Colonic mucosa (tissue), 4 donors: Measurements from ENCODE around the gene SEC24D. TPM values are rescaled to one million over a fixed set of nuclear protein-coding genes. Genes with fewer than 3 reads are reported as not detected.

ENCODE experiments used
- DNase-seq: peaks from one replicate; pipeline ENCODE4 v3.0.0-alpha.2; 2020
- H3K27ac ChIP-seq: fragments of 200-600 bp; one replicate; pipeline ENCODE4 v1.8.0; 2021
- H3K27me3 ChIP-seq: fragments of 200-600 bp; one replicate; pipeline ENCODE4 v1.8.0; 2021
- H3K36me3 ChIP-seq: fragments of 200-600 bp; one replicate; pipeline ENCODE4 v1.8.0; 2021
- H3K4me1 ChIP-seq: fragments of 200-600 bp; one replicate; pipeline ENCODE4 v1.8.0; 2021; ENCODE audit warnings: mild to moderate bottlenecking
- H3K4me3 ChIP-seq: fragments of 200-600 bp; one replicate; pipeline ENCODE4 v1.8.0; 2021
- H3K9ac ChIP-seq, 2 donors: one replicate each; pipeline ENCODE4 v1.7.0; 2013; ENCODE audit warnings: control low read depth in 2 of 2, low read depth in 2 of 2, low read length in 2 of 2
- H3K9me3 ChIP-seq: fragments of 200-600 bp; one replicate; pipeline ENCODE4 v1.8.0; 2021
- CTCF ChIP-seq: fragments of 200-600 bp; IDR thresholded peaks from one replicate; pipeline ENCODE4 v1.8.0; 2022; ENCODE audit warnings: antibody characterized with exemption, mild to moderate bottlenecking
- intact Hi-C: fragments of 100-400 bp; cut with DNase I; formaldehyde crosslinking; loops from one replicate; pipeline ENCODE4 v1.14.1; 2022
- total RNA-seq, 2 donors: library from RNA; stranded (reverse); fragmentation: NEBNext Ultra II Directional in 1 of 2; extraction: Animal tissue kit (Norgen Biotek cat#: 25700) in 1 of 2; gene quantifications; one replicate each; pipeline ENCODE4 v1.2.1, GENCODE V29; 2021
- donor health status: healthy.
- donor health status: DM: no; HTN: no; CAD: no.
- donor health status: DM: no; HTN: no; CAD: no.

The SEC24D gene
- total RNA-seq, 2 donors from 2014 or later, result 71.8 to 77.0 TPM

- Histone ChIP-seq H3K4me1 (no peaks in the 10 kb centered on the region), H3K9ac (no peak overlapping the region), H3K36me3 (peaks cover 13% of the 10 kb centered on the region), H3K4me3 (no peak overlapping the region), H3K9me3 (no peaks in the 10 kb centered on the region), H3K27ac (no peak overlapping the region), H3K27me3 (no peaks in the 10 kb centered on the region)
- intact Hi-C loops, result no loop called here
- TF ChIP-seq CTCF, result no peak
- DNase-seq, result no peak
Observed at GRCh38 chr4:118816538-118817177, 19.3 kb downstream of the SEC24D start.

- H3K27me3 ChIP-seq, result no peaks in the 10 kb centered on the region
- intact Hi-C loops, result no loop called here
- no peak for TF ChIP-seq CTCF
- no peak for DNase-seq
- no peaks in the 10 kb centered on the region for H3K4me1 ChIP-seq
- H3K36me3 ChIP-seq, result peaks cover 13% of the 10 kb centered on the region
- H3K4me3 ChIP-seq, result no peak overlapping the region
- no peak overlapping the region for H3K27ac ChIP-seq
- H3K9me3 ChIP-seq, result no peaks in the 10 kb centered on the region
- no peak overlapping the region for H3K9ac ChIP-seq
Observed at GRCh38 chr4:118814891-118815290, 21.0 kb downstream of the SEC24D start.

- Histone ChIP-seq H3K27ac (no peak overlapping the region), H3K9ac (no peak overlapping the region)
Observed at GRCh38 chr4:118814058-118814457, 21.9 kb downstream of the SEC24D start.

GRCh38 chr4:118813561-118813960 lies 22.4 kb downstream of the SEC24D start:
- Histone ChIP-seq H3K36me3 (peaks cover 13% of the 10 kb centered on the region), H3K27me3 (no peaks in the 10 kb centered on the region), H3K4me3 (no peak overlapping the region), H3K9ac (no peak overlapping the region), H3K9me3 (no peaks in the 10 kb centered on the region), H3K4me1 (no peaks in the 10 kb centered on the region), H3K27ac (no peak overlapping the region)
- intact Hi-C loops, result no loop called here
- no peak for TF ChIP-seq CTCF
- DNase-seq, result no peak

More at GRCh38 chr4:118814058-118814457, 21.9 kb downstream of the SEC24D start:
- no peak for TF ChIP-seq CTCF
- DNase-seq, result no peak
- no peaks in the 10 kb centered on the region for H3K4me1 ChIP-seq
- no peaks in the 10 kb centered on the region for H3K27me3 ChIP-seq
- no peak overlapping the region for H3K4me3 ChIP-seq
- peaks cover 13% of the 10 kb centered on the region for H3K36me3 ChIP-seq
- no peaks in the 10 kb centered on the region for H3K9me3 ChIP-seq
- intact Hi-C loops, result no loop called here

GRCh38 chr4:118811832-118812231 lies 24.1 kb downstream of the SEC24D start:
- Histone ChIP-seq H3K9me3 (no peaks in the 10 kb centered on the region), H3K9ac (no peak overlapping the region), H3K4me3 (no peak overlapping the region), H3K27ac (no peak overlapping the region), H3K4me1 (no peaks in the 10 kb centered on the region), H3K27me3 (no peaks in the 10 kb centered on the region), H3K36me3 (peaks cover 13% of the 10 kb centered on the region)
- DNase-seq, result no peak
- TF ChIP-seq CTCF, result no peak
- intact Hi-C loops, result no loop called here
